ENCODE results near the gene PIKFYVE. TPM values are rescaled to one million over a fixed set of nuclear protein-coding genes. Genes with fewer than 3 reads are reported as not detected.
"Not testable (repeated sequence)": the region's sequence is repeated elsewhere in the genome, so short reads cannot be mapped to it uniquely, and the experiment has no call there.

The PIKFYVE gene
- total RNA-seq, 1 experiment from 2014 or later: 27.2 TPM

DNA sequence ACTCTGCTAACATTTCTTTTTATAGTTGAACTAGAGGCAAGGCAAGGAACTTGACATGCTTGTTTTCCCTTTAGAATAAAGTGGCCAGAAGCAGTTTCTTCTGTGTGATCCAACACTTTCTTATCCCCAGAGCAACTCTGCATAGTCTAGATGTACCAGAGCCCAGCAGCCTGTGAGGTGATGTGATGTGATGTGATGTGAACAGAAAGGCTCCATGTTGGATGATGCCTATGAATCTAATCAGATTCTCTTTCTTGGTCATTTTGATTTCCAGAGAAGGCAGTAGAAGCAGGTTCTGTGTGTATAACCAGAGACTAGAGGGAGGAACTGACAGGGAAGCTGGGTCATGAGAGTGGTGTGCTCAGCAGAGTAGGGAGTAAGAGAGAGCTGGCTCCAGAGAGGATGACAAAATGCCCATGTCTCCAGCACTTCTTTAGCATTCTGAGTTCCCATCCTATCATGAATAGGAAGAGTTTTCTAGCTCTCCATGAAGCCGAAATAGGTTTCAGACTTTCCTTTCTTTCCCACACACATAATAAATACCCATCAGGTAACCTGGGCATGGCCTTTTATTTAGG, 109.5 kb downstream of the PIKFYVE start:
- no CpG with 5 or more reads among the region's 1 CpG for WGBS (ENCODE audit: extremely low coverage, insufficient read length, low lambda C conversion rate)
- Mint-ChIP-seq H3K9me3 (peaks cover 12 to 14% of the 10 kb centered on the region in 2 experiments; a peak in 4 of 5 replicates), H3K4me3 (no peak overlapping the region; a peak in 1 of 5 replicates), H3K27ac (peak overlapping the region; percentile 40 to 71 (median 43); a peak in 5 of 7 replicates), H3K27me3 (ENCODE audit: low read depth) (no peaks in the 10 kb centered on the region; the same call in 1 of the 2 replicates), H3K36me3 (ENCODE audit: insufficient read depth in 1 of 3, low read depth in 3 of 3) (peaks cover 4 to 17% (median 8%) of the 10 kb centered on the region in 3 experiments; a peak in 4 of 7 replicates), H3K4me1 (peaks cover 21 to 22% of the 10 kb centered on the region in 2 experiments)
- Histone ChIP-seq H3T11ph (ENCODE audit: low read length) (no peak overlapping the region), H3K18ac (ENCODE audit: insufficient read length, low read depth, low read length) (no peak overlapping the region), H3K23ac (ENCODE audit: insufficient read length, low read depth, low read length) (no peak overlapping the region), H2BK120ac (ENCODE audit: low read depth, low read length, poor library complexity, severe bottlenecking) (no peak overlapping the region), H4K8ac (replicated peaks; ENCODE audit: insufficient read length, low read depth, low read length) (no peak overlapping the region), H3K23me2 (ENCODE audit: insufficient read length, low read depth, low read length, poor library complexity, severe bottlenecking) (no peaks in the 10 kb centered on the region), H3K27ac (ENCODE audit: insufficient read length, low read depth, low read length) (no peak overlapping the region), H2AFZ (ENCODE audit: low read length) (no peak overlapping the region), H3K27me3 (ENCODE audit: insufficient read depth, low read length) (no peaks in the 10 kb centered on the region), H2BK12ac (ENCODE audit: insufficient read length, low read depth, low read length) (no peak overlapping the region), H3K4me2 (ENCODE audit: insufficient read depth, insufficient read length, low read length) (no peak overlapping the region), H3K79me1 (ENCODE audit: insufficient read depth, low read depth, low read length, poor library complexity, severe bottlenecking) (no peaks in the 10 kb centered on the region), H2AK5ac (ENCODE audit: insufficient read length, low read length) (no peak overlapping the region), H3K79me2 (ENCODE audit: insufficient read depth, low read length) (no peaks in the 10 kb centered on the region), H3K14ac (ENCODE audit: insufficient read depth, low read length) (no peak overlapping the region), H4K5ac (ENCODE audit: insufficient read length, low read depth, low read length) (no peak overlapping the region), H2BK5ac (ENCODE audit: insufficient read length, low read length) (no peak overlapping the region), H2BK15ac (ENCODE audit: low read depth, low read length) (no peak overlapping the region), H2BK20ac (ENCODE audit: low read depth, low read length, poor library complexity, severe bottlenecking) (no peak overlapping the region), H3K4ac (ENCODE audit: low read depth, low read length) (no peak overlapping the region), H4K20me1 (ENCODE audit: control insufficient read depth, insufficient read depth, insufficient read length) (no peaks in the 10 kb centered on the region), H3K4me1 (ENCODE audit: insufficient read depth, low read length) (peaks cover 4% of the 10 kb centered on the region; the same call in 1 of the 2 replicates), H3K9me3 (ENCODE audit: control insufficient read depth, low read depth, low read length) (no peaks in the 10 kb centered on the region), H3K56ac (ENCODE audit: insufficient read length, low read depth, low read length) (no peak overlapping the region), H3K9ac (ENCODE audit: extremely low read depth, insufficient read length, low read length) (no peak overlapping the region), H4K91ac (ENCODE audit: insufficient read length, low read depth, low read length) (no peak overlapping the region)
- TF ChIP-seq, protein P1, sequence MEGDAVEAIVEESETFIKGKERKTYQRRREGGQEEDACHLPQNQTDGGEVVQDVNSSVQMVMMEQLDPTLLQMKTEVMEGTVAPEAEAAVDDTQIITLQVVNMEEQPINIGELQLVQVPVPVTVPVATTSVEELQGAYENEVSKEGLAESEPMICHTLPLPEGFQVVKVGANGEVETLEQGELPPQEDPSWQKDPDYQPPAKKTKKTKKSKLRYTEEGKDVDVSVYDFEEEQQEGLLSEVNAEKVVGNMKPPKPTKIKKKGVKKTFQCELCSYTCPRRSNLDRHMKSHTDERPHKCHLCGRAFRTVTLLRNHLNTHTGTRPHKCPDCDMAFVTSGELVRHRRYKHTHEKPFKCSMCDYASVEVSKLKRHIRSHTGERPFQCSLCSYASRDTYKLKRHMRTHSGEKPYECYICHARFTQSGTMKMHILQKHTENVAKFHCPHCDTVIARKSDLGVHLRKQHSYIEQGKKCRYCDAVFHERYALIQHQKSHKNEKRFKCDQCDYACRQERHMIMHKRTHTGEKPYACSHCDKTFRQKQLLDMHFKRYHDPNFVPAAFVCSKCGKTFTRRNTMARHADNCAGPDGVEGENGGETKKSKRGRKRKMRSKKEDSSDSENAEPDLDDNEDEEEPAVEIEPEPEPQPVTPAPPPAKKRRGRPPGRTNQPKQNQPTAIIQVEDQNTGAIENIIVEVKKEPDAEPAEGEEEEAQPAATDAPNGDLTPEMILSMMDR (conservative IDR thresholded peaks at IDR 0.05): no peak
- DNase-seq: no peak

DNA sequence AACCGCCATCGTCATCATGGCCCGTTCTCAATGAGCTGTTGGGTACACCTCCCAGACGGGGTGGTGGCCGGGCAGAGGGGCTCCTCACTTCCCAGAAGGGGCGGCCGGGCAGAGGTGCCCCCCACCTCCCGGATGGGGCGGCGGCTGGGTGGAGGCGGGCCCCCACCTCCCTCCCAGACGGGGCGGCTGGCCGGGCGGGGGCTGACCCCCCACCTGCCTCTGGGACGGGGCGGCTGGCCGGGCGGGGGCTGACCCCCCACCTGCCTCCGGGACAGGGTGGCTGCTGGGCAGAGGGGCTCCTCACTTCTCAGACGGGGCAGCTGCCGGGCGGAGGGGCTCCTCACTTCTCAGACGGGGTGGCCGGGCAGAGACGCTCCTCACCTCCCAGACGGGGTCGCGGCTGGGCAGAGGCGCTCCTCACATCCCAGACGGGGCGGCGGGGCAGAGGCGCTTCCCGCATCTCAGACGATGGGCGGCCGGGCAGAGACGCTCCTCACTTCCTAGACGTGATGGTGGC, 111.3 kb downstream of the PIKFYVE start:
- H3K56ac ChIP-seq (ENCODE audit: insufficient read length, low read depth, low read length); H3K4me3 Mint-ChIP-seq; H3K27ac ChIP-seq (ENCODE audit: insufficient read length, low read depth, low read length); H4K91ac ChIP-seq (ENCODE audit: insufficient read length, low read depth, low read length); H2BK20ac ChIP-seq (ENCODE audit: low read depth, low read length, poor library complexity, severe bottlenecking); H3K9me3 ChIP-seq (ENCODE audit: control insufficient read depth, low read depth, low read length); H3K23ac ChIP-seq (ENCODE audit: insufficient read length, low read depth, low read length); H2BK120ac ChIP-seq (ENCODE audit: low read depth, low read length, poor library complexity, severe bottlenecking); H2BK12ac ChIP-seq (ENCODE audit: insufficient read length, low read depth, low read length); H3K27me3 Mint-ChIP-seq (ENCODE audit: low read depth); H3K4me2 ChIP-seq (ENCODE audit: insufficient read depth, insufficient read length, low read length); DNase-seq; H3K4ac ChIP-seq (ENCODE audit: low read depth, low read length); H3K18ac ChIP-seq (ENCODE audit: insufficient read length, low read depth, low read length); H3K9ac ChIP-seq (ENCODE audit: extremely low read depth, insufficient read length, low read length); H3K14ac ChIP-seq (ENCODE audit: insufficient read depth, low read length); H2BK15ac ChIP-seq (ENCODE audit: low read depth, low read length); H3K79me1 ChIP-seq (ENCODE audit: insufficient read depth, low read depth, low read length, poor library complexity, severe bottlenecking); H3T11ph ChIP-seq (ENCODE audit: low read length); H2BK5ac ChIP-seq (ENCODE audit: insufficient read length, low read length); H3K23me2 ChIP-seq (ENCODE audit: insufficient read length, low read depth, low read length, poor library complexity, severe bottlenecking); H3K4me1 ChIP-seq (ENCODE audit: insufficient read depth, low read length); H2AK5ac ChIP-seq (ENCODE audit: insufficient read length, low read length); H3K27me3 ChIP-seq (ENCODE audit: insufficient read depth, low read length); H4K20me1 ChIP-seq (ENCODE audit: control insufficient read depth, insufficient read depth, insufficient read length); H4K8ac ChIP-seq (replicated peaks; ENCODE audit: insufficient read length, low read depth, low read length); H3K27ac Mint-ChIP-seq; H3K79me2 ChIP-seq (ENCODE audit: insufficient read depth, low read length); H2AFZ ChIP-seq (ENCODE audit: low read length); H4K5ac ChIP-seq (ENCODE audit: insufficient read length, low read depth, low read length): not testable (repeated sequence)
- Mint-ChIP-seq H3K36me3 (ENCODE audit: insufficient read depth in 1 of 3, low read depth in 3 of 3) (peaks cover 4 to 17% (median 8%) of the 10 kb centered on the region in 3 experiments; a peak in 4 of 7 replicates), H3K9me3 (peaks cover 12 to 14% of the 10 kb centered on the region in 2 experiments; a peak in 4 of 5 replicates), H3K4me1 (peaks cover 21 to 22% of the 10 kb centered on the region in 2 experiments)
- WGBS (ENCODE audit: extremely low coverage, insufficient read length, low lambda C conversion rate): no CpG with 5 or more reads among the region's 40 CpGs
